ENCODE measurements around the gene ASTL.

GRCh38 chr2:96169868-96170507 is 31.7 kb upstream of the ASTL start:
- TF ChIP-seq CTCF (IDR thresholded peaks at IDR 0.05; ENCODE audit: insufficient read depth, low read length): no peak
- no peak for TF ChIP-seq GABPA (IDR thresholded peaks at IDR 0.05; ENCODE audit: low read depth)

All from HL-60 (cell line).